NB4 (cell line): ENCODE data around the gene SELENOS.

Experiments used
- POLR2A ChIP-seq: IDR thresholded peaks from 2 replicates; pipeline ENCODE4 v1.6.1; 2011; ENCODE audit warnings: mild to moderate bottlenecking; ENCODE audit not compliant: insufficient read length; ENCODE audit errors: extremely low read depth
- TF ChIP-seq, protein P1 (sequence below): IDR thresholded peaks from one replicate; pipeline ENCODE4 v1.5.1; 2012; ENCODE audit warnings: low read depth, low read length
- TF ChIP-seq, protein P2 (sequence below): IDR thresholded peaks from 2 replicates; pipeline ENCODE4 v1.6.1; 2011; ENCODE audit warnings: low read depth, low read length

DNA sequence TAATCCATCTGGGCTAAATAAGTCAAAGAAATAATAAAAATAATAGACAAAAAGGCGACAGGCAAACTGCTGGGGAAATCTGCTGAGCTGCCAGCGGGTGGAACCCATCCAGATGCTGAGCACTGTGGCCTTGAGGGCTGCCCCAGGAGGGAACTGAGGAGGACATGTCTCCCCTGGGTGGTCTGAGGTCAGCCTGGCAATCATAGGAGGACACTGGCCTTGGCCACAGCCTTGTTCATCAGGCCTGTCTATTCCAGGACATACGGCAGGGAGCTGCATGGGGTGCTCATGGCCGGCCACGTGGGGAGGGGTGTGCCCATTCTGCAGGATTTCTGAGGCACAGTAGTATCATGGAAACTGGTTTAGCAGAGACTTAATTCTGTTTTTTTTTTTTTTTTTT lies 39.2 kb upstream of the SELENOS start:
- TF ChIP-seq, protein P1, sequence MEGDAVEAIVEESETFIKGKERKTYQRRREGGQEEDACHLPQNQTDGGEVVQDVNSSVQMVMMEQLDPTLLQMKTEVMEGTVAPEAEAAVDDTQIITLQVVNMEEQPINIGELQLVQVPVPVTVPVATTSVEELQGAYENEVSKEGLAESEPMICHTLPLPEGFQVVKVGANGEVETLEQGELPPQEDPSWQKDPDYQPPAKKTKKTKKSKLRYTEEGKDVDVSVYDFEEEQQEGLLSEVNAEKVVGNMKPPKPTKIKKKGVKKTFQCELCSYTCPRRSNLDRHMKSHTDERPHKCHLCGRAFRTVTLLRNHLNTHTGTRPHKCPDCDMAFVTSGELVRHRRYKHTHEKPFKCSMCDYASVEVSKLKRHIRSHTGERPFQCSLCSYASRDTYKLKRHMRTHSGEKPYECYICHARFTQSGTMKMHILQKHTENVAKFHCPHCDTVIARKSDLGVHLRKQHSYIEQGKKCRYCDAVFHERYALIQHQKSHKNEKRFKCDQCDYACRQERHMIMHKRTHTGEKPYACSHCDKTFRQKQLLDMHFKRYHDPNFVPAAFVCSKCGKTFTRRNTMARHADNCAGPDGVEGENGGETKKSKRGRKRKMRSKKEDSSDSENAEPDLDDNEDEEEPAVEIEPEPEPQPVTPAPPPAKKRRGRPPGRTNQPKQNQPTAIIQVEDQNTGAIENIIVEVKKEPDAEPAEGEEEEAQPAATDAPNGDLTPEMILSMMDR: no peak
- TF ChIP-seq POLR2A: no peak
- TF ChIP-seq, protein P2, sequence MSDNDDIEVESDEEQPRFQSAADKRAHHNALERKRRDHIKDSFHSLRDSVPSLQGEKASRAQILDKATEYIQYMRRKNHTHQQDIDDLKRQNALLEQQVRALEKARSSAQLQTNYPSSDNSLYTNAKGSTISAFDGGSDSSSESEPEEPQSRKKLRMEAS: no peak
